Natural killer cell (primary cell): ENCODE data around the gene C17orf100. TPM values are rescaled to one million over a fixed set of nuclear protein-coding genes. Genes with fewer than 3 reads are reported as not detected.

Experiments
- ATAC-seq, 3 donors: fragments of 150-1000 bp in 2 of 3; fragments of 200-7000 bp in 1 of 3; cut with Tn5 transposase; 1 replicate in 1 of 3; 2 replicates in 2 of 3; pipeline ENCODE4 v1.10.0; 2021; ENCODE audit warnings: mild to moderate bottlenecking in 2 of 3, moderate library complexity in 2 of 3
- DNase-seq, 2 donors: peaks; one replicate each; pipeline versions ENCODE4 v3.0.0 to v3.0.0-alpha.2; 2013 to 2021; ENCODE audit warnings: mixed read lengths in 1 of 2
- H3K27ac ChIP-seq: one replicate; pipeline ENCODE4 v1.5.1; 2013; ENCODE audit warnings: mild to moderate bottlenecking, low read length
- H3K27me3 ChIP-seq: one replicate; pipeline ENCODE4 v1.6.1; 2013; ENCODE audit warnings: low read length; ENCODE audit not compliant: control insufficient read depth, insufficient read depth
- H3K36me3 ChIP-seq: one replicate; pipeline ENCODE4 v1.6.1; 2013; ENCODE audit warnings: low read length; ENCODE audit not compliant: control insufficient read depth, insufficient read depth
- H3K4me1 ChIP-seq: one replicate; pipeline ENCODE4 v1.6.1; 2013; ENCODE audit warnings: low read length; ENCODE audit not compliant: control insufficient read depth, insufficient read depth
- H3K4me3 ChIP-seq: one replicate; pipeline ENCODE4 v1.5.1; 2013; ENCODE audit warnings: low read length
- H3K9me3 ChIP-seq: one replicate; pipeline ENCODE4 v1.6.1; 2013; ENCODE audit warnings: low read length; ENCODE audit not compliant: control insufficient read depth, insufficient read depth
- H3K27ac Mint-ChIP-seq, 2 donors: one replicate each; pipeline ENCODE4 v1.8.0; 2022; ENCODE audit warnings: mild to moderate bottlenecking in 2 of 2, mixed read lengths in 2 of 2, moderate library complexity in 1 of 2
- H3K27me3 Mint-ChIP-seq, 2 donors: one replicate each; pipeline ENCODE4 v1.8.0; 2022; ENCODE audit warnings: low read depth in 2 of 2, mixed read lengths in 2 of 2
- H3K36me3 Mint-ChIP-seq: one replicate; pipeline ENCODE4 v1.8.0; 2022; ENCODE audit warnings: mixed read lengths
- H3K4me1 Mint-ChIP-seq, 2 donors: one replicate each; pipeline ENCODE4 v1.8.0; 2022; ENCODE audit warnings: mixed read lengths in 2 of 2
- H3K4me3 Mint-ChIP-seq: one replicate; pipeline ENCODE4 v1.8.0; 2022; ENCODE audit warnings: mild to moderate bottlenecking, moderate library complexity, mixed read lengths
- H3K9me3 Mint-ChIP-seq, 2 donors: one replicate each; pipeline ENCODE4 v1.8.0; 2022; ENCODE audit warnings: mixed read lengths in 2 of 2
- WGBS: methylation state at CpG from one replicate; pipeline ENCODE4 v1.1.7; 2013; ENCODE audit warnings: missing lambda C conversion rate; ENCODE audit not compliant: insufficient coverage; 5-methylcytosine and 5-hydroxymethylcytosine counted together
- intact Hi-C: fragments of 100-400 bp; cut with micrococcal nuclease; formaldehyde crosslinking; loops from one replicate; pipeline ENCODE4 v1.14.2; 2022
- total RNA-seq, 4 donors: library from RNA; stranded (reverse); fragments of 120-200 nt in 1 of 4; gene quantifications; one replicate each; pipeline versions ENCODE4 v1.2.3 to v1.2.4, GENCODE V29; 2013 to 2022
- TF ChIP-seq, protein P1 (sequence below): fragments of 200-600 bp; IDR thresholded peaks from one replicate; pipeline ENCODE4 v1.8.0; 2022; ENCODE audit warnings: antibody characterized with exemption

C17orf100 gene
- total RNA-seq, 3 donors from 2014 or later (not counting 1 experiment from before 2014, with no cell fraction given), result 0.68 to 0.87 (median 0.82) TPM

DNA sequence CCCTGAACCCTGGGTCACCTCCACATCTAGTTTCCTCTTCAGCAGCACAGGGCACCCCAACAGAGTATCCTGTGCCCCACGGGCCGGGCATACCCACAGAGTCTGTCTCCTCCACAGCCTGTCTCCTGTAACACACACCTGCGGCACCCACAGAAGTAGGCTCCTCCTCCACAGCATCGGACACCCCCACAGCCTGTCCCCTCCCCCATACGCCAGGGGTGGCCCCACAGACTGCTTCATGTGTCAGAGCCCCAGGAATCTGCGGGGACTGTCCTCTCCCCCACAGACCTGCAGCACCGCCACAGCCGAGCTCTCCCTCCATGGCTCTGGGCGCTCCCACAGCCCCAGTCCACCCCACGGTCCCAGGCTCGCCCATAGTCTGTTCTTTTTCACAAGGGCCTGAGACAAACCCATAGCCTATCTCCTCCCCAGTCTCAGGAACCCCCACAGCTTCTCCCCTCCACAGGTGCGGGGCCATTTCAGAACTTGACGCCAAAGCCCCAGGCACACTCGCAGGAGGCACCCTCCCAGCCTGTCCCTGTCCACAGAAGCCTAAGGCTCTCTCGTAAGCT, 12.5 kb upstream of the C17orf100 start:
- DNase-seq (peak in 1 of 2 donors; percentile 23), ATAC-seq (no peak)
- Mint-ChIP-seq H3K9me3 (no peaks in the 10 kb centered on the region), H3K4me3 (peak overlapping the region; percentile 91), H3K4me1 (peaks cover 45 to 55% of the 10 kb centered on the region in 2 donors), H3K27ac (peak overlapping the region; percentile 93 to 94), H3K36me3 (peaks cover 2% of the 10 kb centered on the region), H3K27me3 (no peaks in the 10 kb centered on the region)
- 66% methylated on average over 15 of the region's 15 CpGs for WGBS
- no peak overlapping the region for H3K4me3 ChIP-seq
- H3K36me3 ChIP-seq, result peaks cover 14% of the 10 kb centered on the region
- H3K4me1 ChIP-seq, result peaks cover 29% of the 10 kb centered on the region
- intact Hi-C loops, result no loop called here
- TF ChIP-seq, protein P1, sequence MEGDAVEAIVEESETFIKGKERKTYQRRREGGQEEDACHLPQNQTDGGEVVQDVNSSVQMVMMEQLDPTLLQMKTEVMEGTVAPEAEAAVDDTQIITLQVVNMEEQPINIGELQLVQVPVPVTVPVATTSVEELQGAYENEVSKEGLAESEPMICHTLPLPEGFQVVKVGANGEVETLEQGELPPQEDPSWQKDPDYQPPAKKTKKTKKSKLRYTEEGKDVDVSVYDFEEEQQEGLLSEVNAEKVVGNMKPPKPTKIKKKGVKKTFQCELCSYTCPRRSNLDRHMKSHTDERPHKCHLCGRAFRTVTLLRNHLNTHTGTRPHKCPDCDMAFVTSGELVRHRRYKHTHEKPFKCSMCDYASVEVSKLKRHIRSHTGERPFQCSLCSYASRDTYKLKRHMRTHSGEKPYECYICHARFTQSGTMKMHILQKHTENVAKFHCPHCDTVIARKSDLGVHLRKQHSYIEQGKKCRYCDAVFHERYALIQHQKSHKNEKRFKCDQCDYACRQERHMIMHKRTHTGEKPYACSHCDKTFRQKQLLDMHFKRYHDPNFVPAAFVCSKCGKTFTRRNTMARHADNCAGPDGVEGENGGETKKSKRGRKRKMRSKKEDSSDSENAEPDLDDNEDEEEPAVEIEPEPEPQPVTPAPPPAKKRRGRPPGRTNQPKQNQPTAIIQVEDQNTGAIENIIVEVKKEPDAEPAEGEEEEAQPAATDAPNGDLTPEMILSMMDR, result no peak
- H3K9me3 ChIP-seq, result no peaks in the 10 kb centered on the region
- no peaks in the 10 kb centered on the region for H3K27me3 ChIP-seq
- H3K27ac ChIP-seq, result no peak overlapping the region

DNA sequence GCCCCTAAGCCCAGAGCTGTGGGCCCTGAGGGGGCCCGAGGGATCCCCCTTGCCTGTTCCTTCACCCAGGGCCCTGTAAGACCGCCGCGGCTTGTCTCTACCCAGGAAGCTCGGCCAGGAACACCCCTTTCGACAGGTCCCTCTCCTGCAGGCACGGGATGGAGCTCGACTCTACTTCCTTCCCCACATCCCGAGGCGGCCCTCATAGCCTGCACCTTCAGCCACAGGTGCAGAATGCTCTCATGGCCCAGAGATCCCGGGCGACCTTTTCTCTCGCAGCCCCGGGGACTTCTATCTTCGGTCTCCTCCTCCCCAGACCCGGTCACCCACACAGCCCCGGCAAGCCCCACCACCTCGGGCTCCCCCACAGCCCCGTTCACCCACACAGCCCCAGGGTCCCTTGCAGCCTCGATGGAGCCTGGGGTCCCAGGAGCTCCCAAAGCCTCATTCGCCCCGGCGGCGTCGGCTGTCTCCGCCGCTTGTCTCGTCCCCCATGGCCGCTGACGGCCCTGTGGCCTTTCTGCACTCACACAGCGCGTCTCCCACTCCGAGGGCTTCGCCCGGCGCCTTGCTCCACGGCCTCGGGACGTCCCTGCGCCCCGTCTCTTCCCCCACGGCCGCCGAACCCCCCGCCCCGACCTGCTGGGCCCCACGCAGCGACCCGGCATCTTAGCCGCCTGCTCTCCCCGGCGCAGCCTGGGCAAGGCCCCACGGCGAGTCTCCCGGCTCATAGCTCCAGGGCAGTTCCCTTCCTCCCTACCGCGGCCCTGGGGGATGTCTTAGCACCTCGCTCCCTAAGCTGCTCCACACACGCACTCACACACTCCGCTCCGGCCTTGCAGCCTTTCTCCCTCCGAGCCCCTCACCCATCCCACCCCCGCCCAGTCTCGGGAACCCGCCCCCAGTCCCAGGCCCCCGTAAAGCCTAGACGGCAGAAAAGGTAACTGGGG, 11.7 kb upstream of the C17orf100 start:
- peak overlapping the region; percentile 78 for H3K27ac ChIP-seq
- H3K36me3 ChIP-seq, result peaks cover 21% of the 10 kb centered on the region
- H3K27me3 ChIP-seq, result no peaks in the 10 kb centered on the region
- TF ChIP-seq, protein P1, result no peak
- H3K4me3 ChIP-seq, result peak overlapping the region; percentile 83
- WGBS, result under 1% methylated on average over 65 of the region's 67 CpGs
- Mint-ChIP-seq H3K36me3 (peaks cover 6% of the 10 kb centered on the region), H3K9me3 (no peaks in the 10 kb centered on the region), H3K4me3 (peak overlapping the region; percentile 91), H3K27ac (peak overlapping the region; percentile 93 to 94), H3K4me1 (peaks cover 48 to 55% of the 10 kb centered on the region in 2 donors), H3K27me3 (no peaks in the 10 kb centered on the region)
- no peaks in the 10 kb centered on the region for H3K9me3 ChIP-seq
- H3K4me1 ChIP-seq, result peaks cover 29% of the 10 kb centered on the region
- intact Hi-C loops, result no loop called here
- ATAC-seq (peak; percentile 16 to 46 (median 20)), DNase-seq (peak; percentile 36 to 60)

DNA sequence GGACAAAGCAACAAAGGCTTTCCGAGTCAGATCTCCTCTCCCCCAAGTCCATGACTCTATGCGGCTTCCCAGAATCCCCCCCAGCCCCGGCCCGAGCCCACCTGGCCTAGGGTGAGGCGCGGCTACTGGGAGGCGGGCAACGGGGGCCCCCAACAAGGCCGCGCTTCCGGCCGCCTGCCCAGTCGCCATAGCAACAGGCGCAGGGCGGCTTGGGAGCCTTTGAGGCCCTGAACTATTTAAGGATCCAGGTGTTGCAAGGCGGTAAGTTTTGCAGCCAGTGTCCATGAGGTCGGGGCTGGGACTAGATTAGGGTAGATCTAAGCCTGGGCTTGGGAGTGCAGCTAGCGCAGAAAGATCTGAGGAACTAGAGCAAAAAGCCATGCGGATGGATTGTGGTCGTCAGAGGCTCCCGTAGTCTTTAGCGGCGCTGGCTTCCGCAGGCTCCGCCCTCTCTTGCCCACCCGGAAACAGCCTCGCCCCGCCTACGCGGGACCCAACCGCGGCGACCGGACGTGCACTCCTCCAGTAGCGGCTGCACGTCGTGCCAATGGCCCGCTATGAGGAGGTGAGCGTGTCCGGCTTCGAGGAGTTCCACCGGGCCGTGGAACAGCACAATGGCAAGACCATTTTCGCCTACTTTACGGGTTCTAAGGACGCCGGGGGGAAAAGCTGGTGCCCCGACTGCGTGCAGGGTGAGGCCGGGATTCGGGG, 10.9 kb upstream of the C17orf100 start, which contains the start of the genes KIAA0753 and TXNDC17:
Gene KIAA0753 (minus strand): TSS at position 176 of the 711 bp plus-strand sequence. CDS start 5,608 bp downstream, outside the sequence.
Gene TXNDC17 (plus strand): TSS at position 525 of the 711 bp plus-strand sequence. CDS start 23 bp downstream, at position 548.
- peak within 1 kb of the TSS; percentile 93 to 94 for H3K27ac Mint-ChIP-seq
- no peaks in the 10 kb centered on the region for H3K9me3 Mint-ChIP-seq
- peak within 1 kb of the TSS; percentile 83 for H3K4me3 ChIP-seq
- peak; percentile 91 to 94 for DNase-seq
- under 1% methylated on average over 52 of the region's 52 CpGs for WGBS
- H3K27ac ChIP-seq, result peak within 1 kb of the TSS; percentile 78
- TF ChIP-seq, protein P1, result no peak
- H3K4me1 ChIP-seq, result peaks cover 29% of the 10 kb centered on the region
- H3K4me1 Mint-ChIP-seq, result peaks cover 48 to 55% of the 10 kb centered on the region in 2 donors
- H3K4me3 Mint-ChIP-seq, result peak within 1 kb of the TSS; percentile 91
- no peaks in the 10 kb centered on the region for H3K27me3 Mint-ChIP-seq
- H3K36me3 ChIP-seq, result peaks cover 28% of the 10 kb centered on the region
- no peaks in the 10 kb centered on the region for H3K9me3 ChIP-seq
- no peaks in the 10 kb centered on the region for H3K27me3 ChIP-seq
- intact Hi-C loops, result loop anchor here (1.0 kb wide), 1 partner anchor 11 kb away; the partner anchor contains the start of genes C17orf100 and MED31
- peaks cover 6% of the 10 kb centered on the region for H3K36me3 Mint-ChIP-seq
- ATAC-seq, result peak; percentile 93 to 97 (median 94)
